Ishikawa (cell line): ENCODE data around the gene POLR1E.

Source experiments
- CEBPB ChIP-seq: IDR thresholded peaks from 2 replicates; pipeline ENCODE4 v1.6.1; 2012
- CREB1 ChIP-seq: IDR thresholded peaks from 2 replicates; pipeline ENCODE4 v1.6.1; 2012; ENCODE audit warnings: low read depth
- EGR1 ChIP-seq: IDR thresholded peaks from 2 replicates; pipeline ENCODE4 v1.6.1; 2012
- EP300 ChIP-seq: IDR thresholded peaks from 2 replicates; pipeline ENCODE4 v1.6.1; 2012; ENCODE audit warnings: borderline replicate concordance
- FOXM1 ChIP-seq: IDR thresholded peaks from 2 replicates; pipeline ENCODE4 v1.6.1; 2012; ENCODE audit warnings: low read depth, borderline replicate concordance
- MAX ChIP-seq: IDR thresholded peaks from 2 replicates; pipeline ENCODE4 v1.6.1; 2012
- NFIC ChIP-seq: IDR thresholded peaks from 2 replicates; pipeline ENCODE4 v1.6.1; 2012
- RAD21 ChIP-seq: IDR thresholded peaks from 2 replicates; pipeline ENCODE4 v1.6.1; 2012; ENCODE audit warnings: low read depth
- TAF1 ChIP-seq: IDR thresholded peaks from 2 replicates; pipeline ENCODE4 v1.6.1; 2012; ENCODE audit warnings: low read depth, mild to moderate bottlenecking
- TCF12 ChIP-seq: IDR thresholded peaks from 2 replicates; pipeline ENCODE4 v1.6.1; 2012; ENCODE audit warnings: low read depth
- TEAD4 ChIP-seq: IDR thresholded peaks from 2 replicates; pipeline ENCODE4 v1.6.1; 2012
- YY1 ChIP-seq: IDR thresholded peaks from 2 replicates; pipeline ENCODE4 v1.6.1; 2012; ENCODE audit warnings: low read depth
- ZBTB7A ChIP-seq: IDR thresholded peaks from 2 replicates; pipeline ENCODE4 v1.6.1; 2012; ENCODE audit warnings: low read depth
- TF ChIP-seq, protein P1 (sequence below): IDR thresholded peaks from 2 replicates; pipeline ENCODE4 v1.6.1; 2012
- TF ChIP-seq, protein P2 (sequence below): IDR thresholded peaks from 2 replicates; pipeline ENCODE4 v1.6.1; 2012; ENCODE audit warnings: low read depth, mild to moderate bottlenecking

Gene POLR1E

GRCh38 chr9:37485389-37486255, at the start of gene POLR1E:
TSS of gene POLR1E (plus strand) at chr9:37485948. CDS start at chr9:37486048, 100 bp downstream.
- TF ChIP-seq, protein P1, sequence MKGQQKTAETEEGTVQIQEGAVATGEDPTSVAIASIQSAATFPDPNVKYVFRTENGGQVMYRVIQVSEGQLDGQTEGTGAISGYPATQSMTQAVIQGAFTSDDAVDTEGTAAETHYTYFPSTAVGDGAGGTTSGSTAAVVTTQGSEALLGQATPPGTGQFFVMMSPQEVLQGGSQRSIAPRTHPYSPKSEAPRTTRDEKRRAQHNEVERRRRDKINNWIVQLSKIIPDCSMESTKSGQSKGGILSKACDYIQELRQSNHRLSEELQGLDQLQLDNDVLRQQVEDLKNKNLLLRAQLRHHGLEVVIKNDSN = peak; percentile 70
- TF ChIP-seq RAD21 (no peak), YY1 (peak; percentile 62; the same call in 1 of the 2 replicates), TCF12 (no peak), FOXM1 (no peak), CREB1 (peak; percentile 6; the same call in 1 of the 2 replicates), EGR1 (peak; percentile 84), NFIC (no peak), TAF1 (peak; percentile 88), EP300 (no peak), CEBPB (no peak), TEAD4 (no peak), ZBTB7A (no peak), MAX (peak; percentile 87)
- TF ChIP-seq, protein P2, sequence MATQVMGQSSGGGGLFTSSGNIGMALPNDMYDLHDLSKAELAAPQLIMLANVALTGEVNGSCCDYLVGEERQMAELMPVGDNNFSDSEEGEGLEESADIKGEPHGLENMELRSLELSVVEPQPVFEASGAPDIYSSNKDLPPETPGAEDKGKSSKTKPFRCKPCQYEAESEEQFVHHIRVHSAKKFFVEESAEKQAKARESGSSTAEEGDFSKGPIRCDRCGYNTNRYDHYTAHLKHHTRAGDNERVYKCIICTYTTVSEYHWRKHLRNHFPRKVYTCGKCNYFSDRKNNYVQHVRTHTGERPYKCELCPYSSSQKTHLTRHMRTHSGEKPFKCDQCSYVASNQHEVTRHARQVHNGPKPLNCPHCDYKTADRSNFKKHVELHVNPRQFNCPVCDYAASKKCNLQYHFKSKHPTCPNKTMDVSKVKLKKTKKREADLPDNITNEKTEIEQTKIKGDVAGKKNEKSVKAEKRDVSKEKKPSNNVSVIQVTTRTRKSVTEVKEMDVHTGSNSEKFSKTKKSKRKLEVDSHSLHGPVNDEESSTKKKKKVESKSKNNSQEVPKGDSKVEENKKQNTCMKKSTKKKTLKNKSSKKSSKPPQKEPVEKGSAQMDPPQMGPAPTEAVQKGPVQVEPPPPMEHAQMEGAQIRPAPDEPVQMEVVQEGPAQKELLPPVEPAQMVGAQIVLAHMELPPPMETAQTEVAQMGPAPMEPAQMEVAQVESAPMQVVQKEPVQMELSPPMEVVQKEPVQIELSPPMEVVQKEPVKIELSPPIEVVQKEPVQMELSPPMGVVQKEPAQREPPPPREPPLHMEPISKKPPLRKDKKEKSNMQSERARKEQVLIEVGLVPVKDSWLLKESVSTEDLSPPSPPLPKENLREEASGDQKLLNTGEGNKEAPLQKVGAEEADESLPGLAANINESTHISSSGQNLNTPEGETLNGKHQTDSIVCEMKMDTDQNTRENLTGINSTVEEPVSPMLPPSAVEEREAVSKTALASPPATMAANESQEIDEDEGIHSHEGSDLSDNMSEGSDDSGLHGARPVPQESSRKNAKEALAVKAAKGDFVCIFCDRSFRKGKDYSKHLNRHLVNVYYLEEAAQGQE = no peak

DNA sequence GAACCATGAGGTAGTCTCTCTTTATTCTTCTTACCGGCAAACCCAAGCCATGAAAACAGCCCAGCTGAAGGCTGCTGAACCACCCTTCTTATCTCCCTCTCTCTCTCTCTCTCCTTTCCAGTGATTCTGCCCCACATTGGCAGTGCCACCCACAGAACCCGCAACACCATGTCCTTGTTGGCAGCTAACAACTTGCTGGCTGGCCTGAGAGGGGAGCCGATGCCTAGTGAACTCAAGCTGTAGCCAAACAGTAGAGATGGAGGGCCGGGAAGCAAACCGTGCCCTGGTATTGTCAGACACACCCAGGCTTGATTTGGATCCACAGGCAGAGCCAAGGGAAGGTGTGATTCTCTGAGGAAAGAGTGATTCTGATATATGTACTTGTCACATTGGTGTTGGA, 49.2 kb upstream of the POLR1E start:
- TF ChIP-seq CEBPB (no peak), TAF1 (no peak), EP300 (no peak), CREB1 (no peak), TEAD4 (no peak), EGR1 (no peak), YY1 (no peak), FOXM1 (no peak), ZBTB7A (no peak), RAD21 (no peak), NFIC (no peak), MAX (no peak), TCF12 (no peak)
- TF ChIP-seq, protein P2 = no peak

DNA sequence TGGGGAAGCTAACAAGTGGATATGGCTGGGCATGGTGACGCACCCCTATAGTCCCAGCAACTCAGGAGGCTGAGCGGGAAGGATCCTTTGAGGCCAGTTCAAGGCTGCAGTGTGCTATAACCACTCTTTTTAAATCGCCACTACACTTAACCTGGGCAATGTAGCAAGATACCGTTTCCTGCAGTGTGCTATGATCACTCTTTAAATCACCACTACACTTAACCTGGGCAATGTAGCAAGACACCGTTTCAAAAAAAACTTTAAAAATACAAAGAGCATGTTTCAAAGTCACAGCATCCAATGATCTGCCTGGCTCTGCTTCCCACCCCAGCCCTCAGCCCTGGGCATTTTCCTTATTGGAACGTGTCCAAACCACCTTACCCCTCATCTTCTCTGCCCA, 48.7 kb upstream of the POLR1E start:
- TF ChIP-seq CEBPB (no peak), CREB1 (no peak), EGR1 (no peak), TCF12 (no peak), TEAD4 (no peak), FOXM1 (no peak), EP300 (no peak), ZBTB7A (no peak), NFIC (no peak), YY1 (no peak), RAD21 (no peak), TAF1 (no peak), MAX (no peak)
- TF ChIP-seq, protein P2 = no peak
- TF ChIP-seq, protein P1 = no peak

DNA sequence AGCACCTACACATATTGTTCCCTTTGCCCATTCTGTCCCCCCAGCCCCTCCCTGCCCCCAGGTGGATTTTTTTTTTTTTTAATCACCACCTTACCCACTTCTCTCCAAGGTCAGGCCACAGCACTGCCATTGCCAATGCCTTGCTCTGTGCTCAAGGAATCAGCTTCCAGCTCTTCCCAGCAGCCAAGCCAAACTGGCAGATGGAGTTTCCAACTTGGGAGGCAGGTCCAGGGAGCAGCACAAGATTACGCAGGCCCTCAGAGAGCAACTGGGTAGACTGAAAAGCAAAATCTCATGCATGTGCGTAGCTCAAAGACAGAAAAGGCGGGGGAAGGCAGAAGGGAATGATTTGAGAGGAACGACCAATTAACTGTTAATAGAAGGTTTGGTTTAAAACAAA, 48.1 kb upstream of the POLR1E start:
- TF ChIP-seq NFIC = no peak
- TF ChIP-seq CREB1 = no peak
- TF ChIP-seq YY1 = no peak
- TF ChIP-seq TAF1 = no peak
- TF ChIP-seq MAX = no peak
- TF ChIP-seq ZBTB7A = no peak
- no peak for TF ChIP-seq EP300
- no peak for TF ChIP-seq RAD21
- TF ChIP-seq FOXM1 = no peak
